22Rv1 (cell line): ENCODE measurements around the gene ARHGEF28.

Source experiments
- H3K27ac ChIP-seq: fragments of 450-650 bp; 2 replicates; pipeline ENCODE4 v1.5.1; 2017
- CTCF ChIP-seq: fragments of 450-650 bp; IDR thresholded peaks from 2 replicates; pipeline ENCODE4 v1.5.1; 2017; ENCODE audit warnings: mild to moderate bottlenecking
- ZFX ChIP-seq: fragments of 450-650 bp; IDR thresholded peaks from 2 replicates; pipeline ENCODE4 v1.6.1; 2017; ENCODE audit warnings: antibody characterized with exemption, borderline replicate concordance

ARHGEF28 gene

GRCh38 chr5:73636408-73636807 lies 10.4 kb downstream of the ARHGEF28 start:
- TF ChIP-seq ZFX, result no peak
- TF ChIP-seq CTCF, result no peak

DNA sequence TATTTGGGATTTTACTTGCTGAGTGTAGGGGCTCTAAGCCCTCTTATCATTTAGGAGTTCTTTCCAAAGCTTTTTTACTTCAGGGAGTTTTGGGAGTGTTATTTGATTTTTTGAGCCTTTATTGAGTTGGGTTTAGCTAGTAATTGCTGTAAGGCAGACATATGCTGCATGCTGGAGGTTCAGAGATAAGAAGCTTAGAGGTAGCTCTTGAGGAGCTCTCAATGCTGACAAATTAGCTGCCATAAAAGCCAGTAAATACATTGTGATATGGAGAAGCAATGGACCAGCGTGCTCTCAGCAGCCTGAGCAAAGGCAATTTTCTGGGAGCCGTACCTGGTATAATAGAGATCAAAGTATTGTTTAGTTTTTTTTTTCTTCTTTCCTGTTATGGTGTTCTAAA lies 11.6 kb downstream of the ARHGEF28 start:
- TF ChIP-seq CTCF (no peak), ZFX (no peak)
- no peak overlapping the region for H3K27ac ChIP-seq

More at GRCh38 chr5:73636408-73636807, 10.4 kb downstream of the ARHGEF28 start:
- H3K27ac ChIP-seq, result no peak overlapping the region

DNA sequence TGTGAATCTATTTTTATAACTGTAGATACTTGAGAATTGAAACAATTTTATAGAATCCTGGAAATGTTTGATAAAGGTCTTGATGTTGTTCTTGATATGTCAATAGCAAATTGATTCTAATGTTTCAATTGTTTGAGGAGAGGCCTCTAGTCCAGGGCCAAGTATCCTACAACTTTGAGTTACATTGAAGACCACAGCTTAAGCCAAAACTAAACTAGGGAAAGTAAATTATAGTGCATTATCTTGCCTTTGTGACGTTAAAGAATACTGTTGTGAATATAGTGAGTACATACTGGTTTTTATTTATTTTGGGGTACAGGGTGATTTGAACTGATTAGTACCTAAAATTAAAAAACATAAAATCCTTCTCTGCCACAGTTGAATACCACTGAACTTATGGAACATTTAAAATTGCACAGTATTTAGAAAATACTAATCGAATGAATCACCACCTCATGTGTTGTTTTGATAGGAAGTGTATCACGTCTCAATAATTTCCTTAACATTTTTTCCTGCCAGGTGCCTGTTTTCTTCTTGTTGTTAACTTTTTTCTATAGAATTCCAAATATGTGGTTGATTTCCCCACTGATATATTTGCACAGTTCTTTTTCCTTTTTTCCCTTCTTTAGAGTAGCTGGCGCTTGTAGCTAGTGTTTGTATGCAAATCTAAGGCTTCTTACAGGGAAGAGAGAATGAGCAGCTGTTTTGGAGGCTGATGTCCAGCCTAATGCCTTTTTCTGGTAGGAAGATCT lies 12.5 kb downstream of the ARHGEF28 start:
- TF ChIP-seq ZFX (no peak), CTCF (no peak)
- H3K27ac ChIP-seq, result no peak overlapping the region

GRCh38 chr5:73640861-73641320 lies 14.9 kb downstream of the ARHGEF28 start:
- H3K27ac ChIP-seq, result no peak overlapping the region
- TF ChIP-seq ZFX (no peak), CTCF (no peak)

GRCh38 chr5:73641811-73642210 lies 15.8 kb downstream of the ARHGEF28 start:
- TF ChIP-seq CTCF (no peak), ZFX (no peak)
- H3K27ac ChIP-seq, result no peak overlapping the region

DNA sequence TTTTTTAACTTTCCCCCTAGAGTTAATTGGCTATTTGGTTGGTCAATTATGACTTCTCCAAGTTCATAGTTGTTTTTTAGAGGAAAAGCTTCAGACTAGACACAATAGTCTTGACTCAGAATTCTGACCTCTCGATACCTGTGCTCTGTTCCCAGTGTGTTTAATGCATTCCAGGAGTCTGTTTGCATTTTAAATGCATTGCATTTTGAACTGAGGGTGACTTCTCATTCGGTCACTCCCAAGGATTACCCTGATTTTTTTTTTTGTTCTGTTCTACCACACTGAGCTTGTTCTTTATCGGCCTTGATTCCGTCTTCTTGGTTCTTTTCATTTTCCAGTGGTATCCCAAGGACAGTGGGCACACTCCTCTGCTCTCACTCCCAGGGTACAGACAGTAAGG lies 16.3 kb downstream of the ARHGEF28 start:
- H3K27ac ChIP-seq, result no peak overlapping the region
- TF ChIP-seq ZFX, result no peak
- TF ChIP-seq CTCF, result no peak

- no peak for TF ChIP-seq ZFX
- TF ChIP-seq CTCF, result no peak
- H3K27ac ChIP-seq, result no peak overlapping the region
Measured at GRCh38 chr5:73644385-73644963, 18.5 kb downstream of the ARHGEF28 start.
